ENCODE measurements around the gene ACAP3.
A peak's percentile ranks its signal among the peaks of the same experiment; 100 is the strongest.

ACAP3 gene

DNA sequence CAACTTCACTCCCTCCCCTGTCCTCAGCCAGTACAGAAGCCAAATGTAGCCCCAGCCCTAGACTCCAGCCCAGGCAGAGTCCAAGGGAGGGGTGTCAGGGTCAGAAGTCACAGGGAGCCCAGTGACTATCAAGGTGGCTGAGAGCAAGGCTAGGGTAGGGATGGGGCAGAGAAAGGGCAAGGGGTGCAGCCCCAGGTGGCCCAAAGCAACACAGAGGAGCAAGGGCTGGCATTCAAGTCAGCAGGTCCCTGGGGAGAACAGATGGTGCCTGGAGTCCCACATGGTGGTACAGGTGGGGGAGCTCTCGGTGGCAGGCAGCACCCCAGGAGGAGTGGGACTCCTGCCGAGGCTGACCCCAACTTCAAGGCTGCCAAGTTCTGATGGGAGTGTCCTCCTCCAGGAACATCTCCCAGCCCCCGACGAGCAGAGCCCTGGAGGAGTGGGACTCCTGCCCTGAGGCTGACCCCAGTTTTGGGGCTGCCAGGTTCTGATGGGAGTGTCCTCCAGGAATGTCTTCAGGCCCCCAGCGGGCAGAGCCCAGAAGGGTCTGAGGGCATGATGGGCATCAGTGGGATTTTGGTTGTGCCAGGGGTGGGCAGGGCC is 45.2 kb upstream of the ACAP3 start:
- no peak overlapping the region for H3K4me3 ChIP-seq (ENCODE audit: low read depth, low read length)
- no peak for TF ChIP-seq CTCF (IDR thresholded peaks at IDR 0.05; ENCODE audit: low read depth, low read length)

DNA sequence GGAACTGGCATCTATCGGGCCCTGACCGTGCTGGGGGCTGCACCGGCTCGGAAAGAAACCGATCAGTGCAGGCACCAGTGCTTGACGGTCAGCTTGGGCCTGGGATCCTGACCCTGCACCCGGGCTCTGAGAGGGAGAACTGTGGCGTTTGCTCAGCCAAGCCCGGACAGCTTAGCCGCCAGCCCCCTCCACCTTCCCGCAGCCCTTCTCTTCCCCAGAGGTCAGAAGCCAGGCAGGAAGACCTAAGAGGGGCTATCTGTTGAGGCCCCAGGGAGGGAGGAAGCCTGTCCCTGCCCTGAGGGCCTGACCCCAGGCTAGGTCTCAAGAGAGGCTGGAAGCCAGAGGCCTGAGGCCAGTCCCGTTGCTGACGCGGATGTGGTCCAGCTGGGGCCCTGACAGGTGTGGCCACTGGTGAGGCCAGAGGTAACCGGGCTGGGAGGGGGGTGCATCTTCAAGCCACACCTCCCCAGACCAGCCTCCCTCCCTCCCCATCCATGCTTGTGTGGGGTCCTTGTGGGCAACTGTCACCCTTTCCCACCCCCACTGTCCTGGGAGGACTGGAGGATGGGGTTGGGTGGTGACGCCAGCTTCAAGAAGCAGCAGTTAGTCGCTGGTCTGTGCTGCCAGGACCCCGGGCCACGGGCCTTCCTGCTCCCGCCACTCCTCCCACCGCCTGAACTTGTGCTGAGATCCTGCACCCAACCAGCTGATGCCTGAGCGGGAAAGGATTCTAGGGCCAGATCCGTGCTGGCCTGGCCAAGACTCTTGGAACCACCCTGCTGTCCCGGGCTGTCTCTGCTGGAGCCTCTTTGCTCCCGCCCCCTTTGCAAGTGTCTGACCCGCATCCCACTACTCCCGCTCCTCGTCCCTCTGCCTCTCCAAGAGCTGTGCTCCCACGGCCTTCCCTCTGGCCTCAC is 44.0 kb upstream of the ACAP3 start:
- H3K4me3 ChIP-seq (ENCODE audit: low read depth, low read length): no peak overlapping the region
- TF ChIP-seq CTCF (IDR thresholded peaks at IDR 0.05; ENCODE audit: low read depth, low read length): no peak

- peak; percentile 33; the same call in 1 of the 2 replicates for TF ChIP-seq CTCF (IDR thresholded peaks at IDR 0.05; ENCODE audit: low read depth, low read length)
- peak within 1 kb of the TSS; percentile 74 for H3K4me3 ChIP-seq (ENCODE audit: low read depth, low read length)
These were observed 41.7 kb upstream of the ACAP3 start, which contains the start of gene DVL1 for GRCh38 chr1:1349256-1350012. DVL1 (minus strand) TSS chr1:1349418; CDS start chr1:1349065, 353 bp downstream.

DNA sequence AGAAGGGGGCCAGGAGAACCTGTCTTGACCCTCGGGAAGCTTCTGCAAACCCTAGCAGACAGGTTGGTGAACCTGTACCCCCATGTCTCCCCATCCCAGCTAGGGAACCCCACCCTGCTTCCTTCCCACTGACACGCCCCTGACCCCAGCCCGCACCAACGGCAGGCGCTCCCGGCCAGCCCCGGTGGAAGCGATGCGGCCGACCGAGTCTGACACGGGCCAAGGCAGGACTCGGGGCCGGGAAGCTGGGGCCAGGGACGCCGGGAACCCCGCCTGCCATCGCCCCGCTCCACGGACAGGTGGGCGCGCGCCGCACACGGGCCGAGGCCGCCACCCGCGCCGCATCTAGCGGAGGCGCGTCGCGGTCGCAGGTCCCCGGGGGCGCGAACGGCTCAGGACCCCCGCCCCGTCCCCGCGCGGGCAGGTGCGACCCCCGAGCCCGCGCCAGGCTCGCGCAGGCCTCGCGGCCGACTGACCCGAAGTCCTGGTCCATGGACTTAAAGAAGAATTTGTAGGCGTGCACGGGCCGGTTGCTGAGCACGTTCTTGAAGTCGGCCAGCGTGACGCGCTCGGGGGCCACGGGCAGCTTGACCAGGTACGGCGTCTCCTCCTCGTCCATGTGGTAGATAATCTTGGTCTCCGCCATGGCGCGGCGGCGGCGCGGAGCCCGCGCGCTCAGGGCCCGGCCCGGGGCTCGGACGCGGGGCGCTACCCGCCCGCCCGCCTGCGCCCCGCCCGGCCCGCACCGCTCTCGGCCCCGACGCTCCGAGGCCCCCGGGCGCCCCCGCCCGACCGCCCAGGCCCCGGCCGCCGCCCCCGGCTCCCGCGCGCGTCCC is 40.9 kb upstream of the ACAP3 start:
- H3K4me3 ChIP-seq (ENCODE audit: low read depth, low read length): peak overlapping the region; percentile 74
- no peak for TF ChIP-seq CTCF (IDR thresholded peaks at IDR 0.05; ENCODE audit: low read depth, low read length)

DNA sequence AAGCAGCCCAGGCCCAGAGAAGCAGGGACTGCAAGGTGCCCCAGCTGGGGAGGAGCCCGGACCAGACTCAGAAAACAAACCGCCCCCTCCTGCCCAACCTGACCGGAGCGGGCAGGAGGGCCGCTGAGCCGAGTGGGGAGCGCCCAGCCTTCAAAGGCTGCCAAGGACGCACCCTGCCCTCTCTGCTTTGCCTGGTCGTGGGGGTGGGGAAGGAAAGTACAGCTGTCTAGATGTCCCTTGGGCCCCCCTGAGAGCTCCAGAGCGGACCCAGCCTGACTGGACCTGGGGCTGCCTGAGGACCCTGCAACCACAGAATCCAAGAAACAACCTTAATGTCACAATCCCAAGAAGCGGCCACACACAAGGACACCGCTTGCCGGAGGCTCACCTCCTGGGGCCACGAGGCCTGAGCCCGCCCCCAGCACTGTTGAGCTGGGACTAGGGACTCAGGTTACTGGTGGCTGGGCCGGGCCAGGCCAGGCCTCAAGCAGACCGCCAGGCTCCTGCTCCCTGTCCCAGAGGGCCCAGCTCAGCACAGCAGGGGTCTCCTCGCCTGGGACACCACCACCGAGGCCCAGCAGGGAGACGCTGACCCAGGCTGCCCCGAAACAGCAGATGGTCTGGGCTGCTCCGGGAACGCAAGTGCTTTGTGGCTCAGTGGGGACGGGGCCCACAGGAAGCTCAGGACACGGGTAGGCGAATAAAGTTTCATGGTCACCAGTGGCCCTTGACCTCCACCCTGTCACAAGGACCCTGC is 40.1 kb upstream of the ACAP3 start:
- TF ChIP-seq CTCF (IDR thresholded peaks at IDR 0.05; ENCODE audit: low read depth, low read length): no peak
- peak overlapping the region; percentile 74 for H3K4me3 ChIP-seq (ENCODE audit: low read depth, low read length)

DNA sequence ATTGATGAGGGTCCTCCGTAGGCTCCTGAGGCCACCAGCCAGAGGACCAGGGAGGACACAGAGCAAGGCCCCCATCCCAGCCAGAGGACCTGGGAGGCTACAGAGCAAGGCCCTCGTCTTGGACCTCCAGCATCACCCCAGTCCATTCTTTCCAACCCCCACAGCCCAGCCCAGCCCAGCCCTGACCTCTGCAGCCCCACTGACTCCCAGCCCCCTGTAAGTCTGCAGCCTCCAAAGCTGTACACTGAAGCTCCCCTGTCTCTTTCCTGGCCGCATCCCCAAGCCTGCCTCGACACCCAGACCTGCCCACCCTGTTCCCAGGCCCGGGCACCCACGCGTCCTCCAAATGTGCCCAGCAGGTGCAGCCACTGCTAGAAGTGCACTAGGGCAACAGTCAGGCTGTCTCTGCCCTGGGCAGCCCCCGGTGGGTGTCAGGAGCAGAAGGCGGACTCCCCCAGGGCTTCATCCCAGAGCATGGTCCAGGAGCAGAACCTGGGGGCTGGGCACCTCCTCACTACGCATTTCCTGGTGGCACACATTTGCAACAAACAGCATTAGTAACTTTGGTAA is 39.4 kb upstream of the ACAP3 start:
- no peak for TF ChIP-seq CTCF (IDR thresholded peaks at IDR 0.05; ENCODE audit: low read depth, low read length)

More for the DNA sequence above, 39.4 kb upstream of the ACAP3 start:
- peak overlapping the region; percentile 74 for H3K4me3 ChIP-seq (ENCODE audit: low read depth, low read length)
